GM23338 (cell line): ENCODE data around the gene MRC2. TPM values are rescaled to one million over a fixed set of nuclear protein-coding genes. Genes with fewer than 3 reads are reported as not detected.
A peak's percentile ranks its signal among the peaks of the same experiment; 100 is the strongest.
"Not testable (repeated sequence)": the region's sequence is repeated elsewhere in the genome, so short reads cannot be mapped to it uniquely, and the experiment has no call there.

Experiments
- ATAC-seq: fragments of 200-7000 bp; cut with Tn5 transposase; 3 replicates; pipeline ENCODE4 v1.9.1; 2020
- DNase-seq: peaks from one replicate; pipeline ENCODE4 v3.0.0-alpha.2; 2015; ENCODE audit warnings: low spot score
- H2AFZ ChIP-seq: fragments of 200-600 bp; sonication (generic); 2 replicates; pipeline ENCODE4 v1.8.0; 2016; ENCODE audit warnings: antibody characterized with exemption, mild to moderate bottlenecking, moderate library complexity
- H3F3A ChIP-seq: fragments of 200-600 bp; sonication (generic); replicated peaks from 2 replicates; pipeline ENCODE4 v1.8.0; 2017; ENCODE audit warnings: antibody characterized with exemption, mixed run types, low read depth
- H3K27ac ChIP-seq: fragments of 200-600 bp; sonication (generic); 2 replicates; pipeline ENCODE4 v1.6.1; 2016; ENCODE audit warnings: low read depth
- H3K27me3 ChIP-seq: fragments of 200-600 bp; sonication (generic); 2 replicates; pipeline ENCODE4 v1.8.0; 2016; ENCODE audit warnings: mild to moderate bottlenecking, mixed run types, moderate library complexity; ENCODE audit not compliant: insufficient read depth
- H3K36me3 ChIP-seq: fragments of 200-600 bp; sonication (generic); 2 replicates; pipeline ENCODE4 v1.8.0; 2016; ENCODE audit warnings: mild to moderate bottlenecking; ENCODE audit not compliant: insufficient read depth
- H3K4me1 ChIP-seq: fragments of 200-600 bp; sonication (generic); 2 replicates; pipeline ENCODE4 v1.8.0; 2016; ENCODE audit warnings: mild to moderate bottlenecking, moderate library complexity; ENCODE audit not compliant: insufficient read depth
- H3K4me2 ChIP-seq: fragments of 200-600 bp; sonication (generic); 2 replicates; pipeline ENCODE4 v1.7.1; 2017; ENCODE audit warnings: mixed run types
- H3K4me3 ChIP-seq: fragments of 200-600 bp; sonication (generic); 2 replicates; pipeline ENCODE4 v1.6.1; 2016; ENCODE audit warnings: mixed run types
- H3K79me2 ChIP-seq: fragments of 200-600 bp; sonication (generic); replicated peaks from 2 replicates; pipeline ENCODE4 v1.8.0; 2017; ENCODE audit warnings: mild to moderate bottlenecking; ENCODE audit not compliant: insufficient read depth
- H3K9me2 ChIP-seq: fragments of 200-600 bp; sonication (generic); 2 replicates; pipeline ENCODE4 v1.8.0; 2017; ENCODE audit not compliant: insufficient read depth
- H4K20me1 ChIP-seq: fragments of 200-600 bp; sonication (generic); replicated peaks from 2 replicates; pipeline ENCODE4 v1.8.0; 2017; ENCODE audit warnings: mild to moderate bottlenecking; ENCODE audit not compliant: insufficient read depth
- H3K27ac Mint-ChIP-seq: 2 replicates; pipeline ENCODE4 v1.8.0; 2020; ENCODE audit warnings: inconsistent platforms, mild to moderate bottlenecking, moderate library complexity, mixed read lengths
- H3K27me3 Mint-ChIP-seq: 3 replicates; pipeline ENCODE4 v1.8.0; 2022; ENCODE audit warnings: low read depth, mild to moderate bottlenecking, moderate library complexity, mixed read lengths, inconsistent platforms; ENCODE audit not compliant: insufficient read depth, poor library complexity
- H3K36me3 Mint-ChIP-seq: 3 replicates; pipeline ENCODE4 v1.8.0; 2021; ENCODE audit warnings: low read depth, mild to moderate bottlenecking, inconsistent platforms, moderate library complexity, mixed read lengths
- H3K4me1 Mint-ChIP-seq: 3 replicates; pipeline ENCODE4 v1.8.0; 2020; ENCODE audit warnings: mild to moderate bottlenecking, inconsistent platforms, mixed read lengths
- H3K4me3 Mint-ChIP-seq: 3 replicates; pipeline ENCODE4 v1.8.0; 2021; ENCODE audit warnings: moderate library complexity, mild to moderate bottlenecking, inconsistent platforms, mixed read lengths
- H3K9me3 Mint-ChIP-seq: 3 replicates; pipeline ENCODE4 v1.8.0; 2020; ENCODE audit warnings: moderate library complexity, mild to moderate bottlenecking, inconsistent platforms, mixed read lengths
- CREB1 ChIP-seq: fragments of 250-450 bp; sonication (Bioruptor Pico); IDR thresholded peaks from 2 replicates; pipeline ENCODE4 v1.5.0; 2020; ENCODE audit warnings: low read depth, mild to moderate bottlenecking, moderate library complexity
- EZH2 ChIP-seq: fragments of 200-600 bp; sonication (generic); IDR thresholded peaks from one replicate; pipeline ENCODE4 v1.8.0; 2017; ENCODE audit warnings: antibody characterized with exemption, mild to moderate bottlenecking, low read depth; ENCODE audit not compliant: unreplicated experiment
- EZH2phosphoT487 ChIP-seq: fragments of 200-600 bp; sonication (generic); IDR thresholded peaks from one replicate; pipeline ENCODE4 v1.8.1; 2018; ENCODE audit warnings: antibody characterized with exemption; ENCODE audit not compliant: unreplicated experiment
- JUNB ChIP-seq: IDR thresholded peaks from one replicate; pipeline ENCODE4 v1.6.1; 2016; ENCODE audit warnings: antibody characterized with exemption; ENCODE audit not compliant: unreplicated experiment
- POLR2AphosphoS5 ChIP-seq: IDR thresholded peaks from 2 replicates; pipeline ENCODE4 v1.6.1; 2016; ENCODE audit warnings: antibody characterized with exemption, low read depth
- STAT1 ChIP-seq: IDR thresholded peaks from one replicate; pipeline ENCODE4 v1.6.1; 2016; ENCODE audit warnings: antibody characterized with exemption; ENCODE audit not compliant: unreplicated experiment
- ZNF114 ChIP-seq: fragments of 250-450 bp; sonication (Bioruptor Pico); IDR thresholded peaks from 2 replicates; pipeline ENCODE4 v1.5.0; 2020; ENCODE audit warnings: mild to moderate bottlenecking, moderate library complexity
- ZNF331 ChIP-seq: fragments of 250-450 bp; sonication (Bioruptor Pico); IDR thresholded peaks from 2 replicates; pipeline ENCODE4 v1.5.0; 2020; ENCODE audit warnings: low read depth, mild to moderate bottlenecking, moderate library complexity
- polyA plus RNA-seq: library from polyadenylated mRNA; unstranded; fragments of >200 nt; fragmentation: Nextera tagmentation; extraction: Ambion mirVana; gene quantifications from 2 replicates; pipeline ENCODE4 v1.2.1, GENCODE V29; 2016
- total RNA-seq: library from RNA; depleted of rRNA; stranded (reverse); fragments of >200 nt; shearing (Covaris generic); gene quantifications from 2 replicates; pipeline ENCODE4 v1.2.3, GENCODE V29; 2014
- TF ChIP-seq, protein P1 (sequence below): fragments of 250-450 bp; sonication (Bioruptor Pico); IDR thresholded peaks from 2 replicates; pipeline ENCODE4 v1.5.0; 2020; ENCODE audit warnings: mild to moderate bottlenecking, moderate library complexity
- TF ChIP-seq, protein P2 (sequence below), 2 experiments: fragments of 200-600 bp in 1 of 2; sonication (generic) in 1 of 2; conservative IDR thresholded peaks; 2 replicates each; pipeline versions ENCODE4 v1.5.1 to v1.6.1; 2016 to 2017; ENCODE audit warnings: antibody characterized with exemption in 2 of 2, low read depth in 2 of 2, mild to moderate bottlenecking in 2 of 2, moderate library complexity in 1 of 2

MRC2 gene
- total and polyA plus RNA-seq, 2 experiments from 2014 or later: 8.0 to 38.6 TPM

DNA sequence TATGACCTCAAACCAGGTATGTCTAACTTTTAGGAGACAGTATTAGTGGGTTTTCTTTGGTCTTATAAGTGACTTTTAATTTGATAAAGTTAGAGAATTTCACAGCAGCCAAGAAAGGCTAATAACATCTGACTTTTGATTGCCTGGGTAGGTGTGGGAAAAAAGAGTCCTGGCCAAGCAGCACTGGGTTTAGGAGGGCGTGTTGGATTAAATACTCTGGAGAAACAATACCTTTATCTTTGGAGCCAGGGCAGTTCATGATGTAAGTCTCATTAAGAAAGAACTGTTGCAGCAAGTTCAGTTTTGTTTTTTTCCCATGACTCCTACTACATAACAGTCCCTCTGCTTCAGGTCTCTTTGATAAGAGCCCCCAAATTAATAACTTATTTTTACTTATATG is 26.7 kb upstream of the MRC2 start (continued):
- TF ChIP-seq, protein P1, sequence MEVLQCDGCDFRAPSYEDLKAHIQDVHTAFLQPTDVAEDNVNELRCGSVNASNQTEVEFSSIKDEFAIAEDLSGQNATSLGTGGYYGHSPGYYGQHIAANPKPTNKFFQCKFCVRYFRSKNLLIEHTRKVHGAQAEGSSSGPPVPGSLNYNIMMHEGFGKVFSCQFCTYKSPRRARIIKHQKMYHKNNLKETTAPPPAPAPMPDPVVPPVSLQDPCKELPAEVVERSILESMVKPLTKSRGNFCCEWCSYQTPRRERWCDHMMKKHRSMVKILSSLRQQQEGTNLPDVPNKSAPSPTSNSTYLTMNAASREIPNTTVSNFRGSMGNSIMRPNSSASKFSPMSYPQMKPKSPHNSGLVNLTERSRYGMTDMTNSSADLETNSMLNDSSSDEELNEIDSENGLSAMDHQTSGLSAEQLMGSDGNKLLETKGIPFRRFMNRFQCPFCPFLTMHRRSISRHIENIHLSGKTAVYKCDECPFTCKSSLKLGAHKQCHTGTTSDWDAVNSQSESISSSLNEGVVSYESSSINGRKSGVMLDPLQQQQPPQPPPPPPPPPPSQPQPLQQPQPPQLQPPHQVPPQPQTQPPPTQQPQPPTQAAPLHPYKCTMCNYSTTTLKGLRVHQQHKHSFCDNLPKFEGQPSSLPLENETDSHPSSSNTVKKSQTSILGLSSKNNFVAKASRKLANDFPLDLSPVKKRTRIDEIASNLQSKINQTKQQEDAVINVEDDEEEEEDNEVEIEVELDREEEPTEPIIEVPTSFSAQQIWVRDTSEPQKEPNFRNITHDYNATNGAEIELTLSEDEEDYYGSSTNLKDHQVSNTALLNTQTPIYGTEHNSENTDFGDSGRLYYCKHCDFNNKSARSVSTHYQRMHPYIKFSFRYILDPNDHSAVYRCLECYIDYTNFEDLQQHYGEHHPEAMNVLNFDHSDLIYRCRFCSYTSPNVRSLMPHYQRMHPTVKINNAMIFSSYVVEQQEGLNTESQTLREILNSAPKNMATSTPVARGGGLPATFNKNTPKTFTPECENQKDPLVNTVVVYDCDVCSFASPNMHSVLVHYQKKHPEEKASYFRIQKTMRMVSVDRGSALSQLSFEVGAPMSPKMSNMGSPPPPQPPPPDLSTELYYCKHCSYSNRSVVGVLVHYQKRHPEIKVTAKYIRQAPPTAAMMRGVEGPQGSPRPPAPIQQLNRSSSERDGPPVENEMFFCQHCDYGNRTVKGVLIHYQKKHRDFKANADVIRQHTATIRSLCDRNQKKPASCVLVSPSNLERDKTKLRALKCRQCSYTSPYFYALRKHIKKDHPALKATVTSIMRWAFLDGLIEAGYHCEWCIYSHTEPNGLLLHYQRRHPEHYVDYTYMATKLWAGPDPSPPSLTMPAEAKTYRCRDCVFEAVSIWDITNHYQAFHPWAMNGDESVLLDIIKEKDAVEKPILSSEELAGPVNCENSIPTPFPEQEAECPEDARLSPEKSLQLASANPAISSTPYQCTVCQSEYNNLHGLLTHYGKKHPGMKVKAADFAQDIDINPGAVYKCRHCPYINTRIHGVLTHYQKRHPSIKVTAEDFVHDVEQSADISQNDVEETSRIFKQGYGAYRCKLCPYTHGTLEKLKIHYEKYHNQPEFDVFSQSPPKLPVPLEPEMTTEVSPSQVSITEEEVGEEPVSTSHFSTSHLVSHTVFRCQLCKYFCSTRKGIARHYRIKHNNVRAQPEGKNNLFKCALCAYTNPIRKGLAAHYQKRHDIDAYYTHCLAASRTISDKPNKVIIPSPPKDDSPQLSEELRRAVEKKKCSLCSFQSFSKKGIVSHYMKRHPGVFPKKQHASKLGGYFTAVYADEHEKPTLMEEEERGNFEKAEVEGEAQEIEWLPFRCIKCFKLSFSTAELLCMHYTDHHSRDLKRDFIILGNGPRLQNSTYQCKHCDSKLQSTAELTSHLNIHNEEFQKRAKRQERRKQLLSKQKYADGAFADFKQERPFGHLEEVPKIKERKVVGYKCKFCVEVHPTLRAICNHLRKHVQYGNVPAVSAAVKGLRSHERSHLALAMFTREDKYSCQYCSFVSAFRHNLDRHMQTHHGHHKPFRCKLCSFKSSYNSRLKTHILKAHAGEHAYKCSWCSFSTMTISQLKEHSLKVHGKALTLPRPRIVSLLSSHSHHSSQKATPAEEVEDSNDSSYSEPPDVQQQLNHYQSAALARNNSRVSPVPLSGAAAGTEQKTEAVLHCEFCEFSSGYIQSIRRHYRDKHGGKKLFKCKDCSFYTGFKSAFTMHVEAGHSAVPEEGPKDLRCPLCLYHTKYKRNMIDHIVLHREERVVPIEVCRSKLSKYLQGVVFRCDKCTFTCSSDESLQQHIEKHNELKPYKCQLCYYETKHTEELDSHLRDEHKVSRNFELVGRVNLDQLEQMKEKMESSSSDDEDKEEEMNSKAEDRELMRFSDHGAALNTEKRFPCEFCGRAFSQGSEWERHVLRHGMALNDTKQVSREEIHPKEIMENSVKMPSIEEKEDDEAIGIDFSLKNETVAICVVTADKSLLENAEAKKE (CRISPR knock-in tag): no peak
- TF ChIP-seq JUNB: no peak
- TF ChIP-seq STAT1: no peak
- TF ChIP-seq ZNF331: no peak
- TF ChIP-seq EZH2phosphoT487: no peak
- TF ChIP-seq EZH2: no peak
- no peak for TF ChIP-seq POLR2AphosphoS5
- TF ChIP-seq CREB1: no peak

GRCh38 chr17:62601471-62601870 is 26.0 kb upstream of the MRC2 start:
- Histone ChIP-seq H3F3A (no peaks in the 10 kb centered on the region), H3K79me2 (0 out of 2 replicates have a peak, but pooled peaks cover 3% of the 10 kb centered on the region), H3K27ac (no peak overlapping the region), H3K4me1 (no peaks in the 10 kb centered on the region), H3K4me2 (no peak overlapping the region), H3K9me2 (no peaks in the 10 kb centered on the region), H3K27me3 (no peaks in the 10 kb centered on the region), H3K4me3 (no peak overlapping the region), H2AFZ (no peak overlapping the region), H3K36me3 (peaks cover 16% of the 10 kb centered on the region), H4K20me1 (peaks cover 8% of the 10 kb centered on the region; the same call in 1 of the 2 replicates)
- H3K27ac Mint-ChIP-seq: no peak overlapping the region
- peaks cover 55% of the 10 kb centered on the region for H3K36me3 Mint-ChIP-seq
- no peaks in the 10 kb centered on the region for H3K4me1 Mint-ChIP-seq
- ATAC-seq (no peak), DNase-seq (no peak)
- no peak overlapping the region for H3K4me3 Mint-ChIP-seq
- H3K27me3 Mint-ChIP-seq: no peaks in the 10 kb centered on the region
- peaks cover 6% of the 10 kb centered on the region; the same call in 2 of the 3 replicates for H3K9me3 Mint-ChIP-seq
- TF ChIP-seq CREB1 (no peak), EZH2phosphoT487 (no peak), ZNF114 (CRISPR knock-in tag) (no peak), ZNF331 (no peak)
- TF ChIP-seq, protein P2, sequence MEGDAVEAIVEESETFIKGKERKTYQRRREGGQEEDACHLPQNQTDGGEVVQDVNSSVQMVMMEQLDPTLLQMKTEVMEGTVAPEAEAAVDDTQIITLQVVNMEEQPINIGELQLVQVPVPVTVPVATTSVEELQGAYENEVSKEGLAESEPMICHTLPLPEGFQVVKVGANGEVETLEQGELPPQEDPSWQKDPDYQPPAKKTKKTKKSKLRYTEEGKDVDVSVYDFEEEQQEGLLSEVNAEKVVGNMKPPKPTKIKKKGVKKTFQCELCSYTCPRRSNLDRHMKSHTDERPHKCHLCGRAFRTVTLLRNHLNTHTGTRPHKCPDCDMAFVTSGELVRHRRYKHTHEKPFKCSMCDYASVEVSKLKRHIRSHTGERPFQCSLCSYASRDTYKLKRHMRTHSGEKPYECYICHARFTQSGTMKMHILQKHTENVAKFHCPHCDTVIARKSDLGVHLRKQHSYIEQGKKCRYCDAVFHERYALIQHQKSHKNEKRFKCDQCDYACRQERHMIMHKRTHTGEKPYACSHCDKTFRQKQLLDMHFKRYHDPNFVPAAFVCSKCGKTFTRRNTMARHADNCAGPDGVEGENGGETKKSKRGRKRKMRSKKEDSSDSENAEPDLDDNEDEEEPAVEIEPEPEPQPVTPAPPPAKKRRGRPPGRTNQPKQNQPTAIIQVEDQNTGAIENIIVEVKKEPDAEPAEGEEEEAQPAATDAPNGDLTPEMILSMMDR (conservative IDR thresholded peaks at IDR 0.05; ENCODE audit: low read depth in 2 of 2): peak in 1 of 2 experiments; percentile 22; a peak in 1 of 4 replicates

DNA sequence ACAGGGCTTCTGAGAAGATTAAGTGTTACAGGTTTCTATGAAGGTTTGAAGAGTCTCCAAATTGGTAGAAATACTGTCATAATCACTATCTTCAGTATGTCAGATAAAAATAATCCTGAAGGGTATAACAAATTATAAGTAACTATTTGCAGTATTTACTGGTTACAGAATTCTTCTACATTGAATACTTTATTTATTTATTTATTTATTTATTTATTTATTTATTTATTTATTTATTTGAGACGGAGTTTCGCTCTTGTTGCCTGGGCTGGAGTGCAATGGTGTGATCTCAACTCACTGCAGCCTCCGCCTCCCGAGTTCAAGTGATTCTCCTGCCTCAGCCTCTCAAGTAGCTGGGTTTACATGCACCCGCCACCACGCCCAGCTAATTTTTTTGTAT is 23.7 kb upstream of the MRC2 start:
- H3K4me2 ChIP-seq, DNase-seq, H3K27me3 Mint-ChIP-seq, H3K4me3 Mint-ChIP-seq, H4K20me1 ChIP-seq, ATAC-seq, H3K4me1 Mint-ChIP-seq, H2AFZ ChIP-seq, H3K27me3 ChIP-seq, H3K27ac ChIP-seq, H3K27ac Mint-ChIP-seq, H3K9me3 Mint-ChIP-seq, H3K4me1 ChIP-seq, H3F3A ChIP-seq, H3K4me3 ChIP-seq, H3K9me2 ChIP-seq, H3K79me2 ChIP-seq: not testable (repeated sequence)
- peaks cover 29% of the 10 kb centered on the region for H3K36me3 ChIP-seq
- H3K36me3 Mint-ChIP-seq: peaks cover 53% of the 10 kb centered on the region
